ENCODE measurements around the gene TMEM150C.

The TMEM150C gene

GRCh38 chr4:82524570-82525152 is 37.1 kb downstream of the TMEM150C start:
- no peaks in the 10 kb centered on the region for H3K9me3 ChIP-seq
- no peaks in the 10 kb centered on the region for H3K4me1 ChIP-seq (ENCODE audit: control insufficient read depth in 1 of 2, insufficient read depth in 1 of 2, low read depth in 1 of 2, low read length in 1 of 2)
- no peak overlapping the region for H3K4me3 ChIP-seq (ENCODE audit: low read depth in 1 of 2, low read length in 1 of 2)
- no peak for TF ChIP-seq CTCF (IDR thresholded peaks at IDR 0.05)
- H3K27me3 ChIP-seq = no peaks in the 10 kb centered on the region
- no peaks in the 10 kb centered on the region for H3K36me3 ChIP-seq
- H3K27ac ChIP-seq = no peak overlapping the region

GRCh38 chr4:82523179-82523578 is 38.6 kb downstream of the TMEM150C start:
- TF ChIP-seq CTCF (IDR thresholded peaks at IDR 0.05) = no peak
- no peaks in the 10 kb centered on the region for H3K27me3 ChIP-seq
- H3K4me3 ChIP-seq (ENCODE audit: low read depth in 1 of 2, low read length in 1 of 2) = no peak overlapping the region
- H3K9me3 ChIP-seq = no peaks in the 10 kb centered on the region
- no peaks in the 10 kb centered on the region for H3K4me1 ChIP-seq (ENCODE audit: control insufficient read depth in 1 of 2, insufficient read depth in 1 of 2, low read depth in 1 of 2, low read length in 1 of 2)
- H3K27ac ChIP-seq = no peak overlapping the region
- no peaks in the 10 kb centered on the region for H3K36me3 ChIP-seq

- no peak for TF ChIP-seq CTCF (IDR thresholded peaks at IDR 0.05)
- Histone ChIP-seq H3K27ac (no peak overlapping the region), H3K9me3 (no peaks in the 10 kb centered on the region), H3K27me3 (no peaks in the 10 kb centered on the region), H3K36me3 (no peaks in the 10 kb centered on the region), H3K4me1 (ENCODE audit: control insufficient read depth in 1 of 2, insufficient read depth in 1 of 2, low read depth in 1 of 2, low read length in 1 of 2) (no peaks in the 10 kb centered on the region), H3K4me3 (ENCODE audit: low read depth in 1 of 2, low read length in 1 of 2) (no peak overlapping the region)
Measured at GRCh38 chr4:82522472-82522871, 39.3 kb downstream of the TMEM150C start.

GRCh38 chr4:82521283-82521682 is 40.5 kb downstream of the TMEM150C start:
- Histone ChIP-seq H3K27ac (no peak overlapping the region), H3K27me3 (no peaks in the 10 kb centered on the region), H3K4me3 (ENCODE audit: low read depth in 1 of 2, low read length in 1 of 2) (no peak overlapping the region), H3K9me3 (no peaks in the 10 kb centered on the region), H3K36me3 (no peaks in the 10 kb centered on the region), H3K4me1 (ENCODE audit: control insufficient read depth in 1 of 2, insufficient read depth in 1 of 2, low read depth in 1 of 2, low read length in 1 of 2) (no peaks in the 10 kb centered on the region)
- no peak for TF ChIP-seq CTCF (IDR thresholded peaks at IDR 0.05)

GRCh38 chr4:82519776-82520175 is 42.0 kb downstream of the TMEM150C start:
- Histone ChIP-seq H3K27ac (no peak overlapping the region), H3K27me3 (no peaks in the 10 kb centered on the region), H3K36me3 (no peaks in the 10 kb centered on the region), H3K4me3 (ENCODE audit: low read depth in 1 of 2, low read length in 1 of 2) (no peak overlapping the region), H3K4me1 (ENCODE audit: control insufficient read depth in 1 of 2, insufficient read depth in 1 of 2, low read depth in 1 of 2, low read length in 1 of 2) (no peaks in the 10 kb centered on the region), H3K9me3 (no peaks in the 10 kb centered on the region)
- TF ChIP-seq CTCF (IDR thresholded peaks at IDR 0.05) = no peak

GRCh38 chr4:82519072-82519471 is 42.7 kb downstream of the TMEM150C start:
- TF ChIP-seq CTCF (IDR thresholded peaks at IDR 0.05) = no peak

More at GRCh38 chr4:82519072-82519471, 42.7 kb downstream of the TMEM150C start:
- Histone ChIP-seq H3K4me1 (ENCODE audit: control insufficient read depth in 1 of 2, insufficient read depth in 1 of 2, low read depth in 1 of 2, low read length in 1 of 2) (no peaks in the 10 kb centered on the region), H3K36me3 (no peaks in the 10 kb centered on the region), H3K4me3 (ENCODE audit: low read depth in 1 of 2, low read length in 1 of 2) (no peak overlapping the region), H3K27ac (no peak overlapping the region), H3K27me3 (no peaks in the 10 kb centered on the region), H3K9me3 (no peaks in the 10 kb centered on the region)

Measured in neutrophil (primary cell).